ENCODE data around the gene MCM10. TPM values are rescaled to one million over a fixed set of nuclear protein-coding genes. Genes with fewer than 3 reads are reported as not detected.

MCM10 gene
- total and polyA plus RNA-seq, 2 donors (not counting 3 experiments of a cell fraction or from before 2014, with no cell fraction given), result 3.3 to 31.6 TPM

GRCh38 chr10:13184730-13185514 is 23.6 kb downstream of the MCM10 start:
- no peak overlapping the region for H2AFZ ChIP-seq (ENCODE audit: low read depth, low read length)
- CTCF ChIA-PET, result no interaction called here
- no peaks in the 10 kb centered on the region for H3K9me3 ChIP-seq (replicated peaks; ENCODE audit: control insufficient read depth, insufficient read depth, low read length)
- no peaks in the 10 kb centered on the region for H3K27me3 ChIP-seq (ENCODE audit: control insufficient read depth in 2 of 2, insufficient read depth in 2 of 2, low read length in 2 of 2)
- no peak overlapping the region for H3K27ac ChIP-seq (ENCODE audit: insufficient read depth, low read depth, low read length)
- intact Hi-C loops (cut with micrococcal nuclease) (no loop called here), dilution Hi-C loops (cut with MboI; ENCODE audit: extremely low pct_ligation_motif_present, low sequenced_read_pairs) (no loop called here)
- DNase-seq (ENCODE audit: low read depth, low spot score), result no peak
- FAIRE-seq, result no peak
- BruUV-seq (replicated peaks), result no TSS peak
- no peaks in the 10 kb centered on the region for H3K79me2 ChIP-seq (ENCODE audit: control insufficient read depth, insufficient read depth, low read length)
- H3K36me3 ChIP-seq (ENCODE audit: control insufficient read depth in 2 of 2, extremely low read depth in 1 of 2, insufficient read depth in 2 of 2, low read length in 2 of 2), result peaks cover 0 to 9% of the 10 kb centered on the region in 2 experiments
- no peaks in the 10 kb centered on the region for H4K20me1 ChIP-seq (replicated peaks; ENCODE audit: control insufficient read depth, extremely low read depth, insufficient read depth, low read length)
- no peaks in the 10 kb centered on the region for H3K4me1 ChIP-seq (ENCODE audit: control insufficient read depth, extremely low read depth, insufficient read depth, low read length)
- no peaks in the 10 kb centered on the region for H3K9me1 ChIP-seq (replicated peaks; ENCODE audit: control insufficient read depth, extremely low read depth, insufficient read depth, low read length)
- H3K9ac ChIP-seq (replicated peaks; ENCODE audit: extremely low read depth, insufficient read depth, low read length), result no peak overlapping the region
- H3K4me3 ChIP-seq (replicated peaks in 1 of 3; ENCODE audit: insufficient read depth in 1 of 3, low read depth in 1 of 3, low read length in 3 of 3), result no peak overlapping the region
- TF ChIP-seq POLR2AphosphoS5 (IDR thresholded peaks at IDR 0.05; ENCODE audit: insufficient read depth, low read depth, low read length), result no peak
- TF ChIP-seq MYC (IDR thresholded peaks at IDR 0.05; ENCODE audit: low read depth, low read length), result no peak
- TF ChIP-seq FOS (IDR thresholded peaks at IDR 0.05; ENCODE audit: borderline replicate concordance, insufficient read depth, low read length), result no peak
- no peak for TF ChIP-seq EZH2 (IDR thresholded peaks at IDR 0.05; ENCODE audit: borderline replicate concordance, low read depth, low read length, severe bottlenecking)
- TF ChIP-seq JUN (IDR thresholded peaks at IDR 0.05; ENCODE audit: borderline replicate concordance, insufficient read depth, insufficient read length, low read depth), result no peak
- no peak for TF ChIP-seq GATA2 (IDR thresholded peaks at IDR 0.05; ENCODE audit: insufficient read depth, insufficient read length, low read depth, low read length)
- POLR2A ChIA-PET, result no interaction called here
- no peak overlapping the region for H3K4me2 ChIP-seq (ENCODE audit: insufficient read depth, low read length)

- intact Hi-C loops (cut with micrococcal nuclease), result no loop called here
- H3K79me2 ChIP-seq (ENCODE audit: control insufficient read depth, insufficient read depth, low read length), result no peaks in the 10 kb centered on the region
- H3K27ac ChIP-seq (ENCODE audit: insufficient read depth, low read depth, low read length), result no peak overlapping the region
- POLR2A ChIA-PET, result no interaction called here
- DNase-seq (ENCODE audit: low read depth, low spot score), result no peak
- dilution Hi-C loops (cut with MboI; ENCODE audit: extremely low pct_ligation_motif_present, low sequenced_read_pairs), result no loop called here
- H4K20me1 ChIP-seq (replicated peaks; ENCODE audit: control insufficient read depth, extremely low read depth, insufficient read depth, low read length), result no peaks in the 10 kb centered on the region
- no peak overlapping the region for H3K4me3 ChIP-seq (replicated peaks in 1 of 3; ENCODE audit: insufficient read depth in 1 of 3, low read depth in 1 of 3, low read length in 3 of 3)
- TF ChIP-seq POLR2A (IDR thresholded peaks at IDR 0.05; ENCODE audit: low read depth, low read length) (no peak), EZH2 (IDR thresholded peaks at IDR 0.05; ENCODE audit: borderline replicate concordance, low read depth, low read length, severe bottlenecking) (no peak), FOS (IDR thresholded peaks at IDR 0.05; ENCODE audit: borderline replicate concordance, insufficient read depth, low read length) (no peak), MYC (IDR thresholded peaks at IDR 0.05; ENCODE audit: low read depth, low read length) (no peak), POLR2AphosphoS5 (IDR thresholded peaks at IDR 0.05; ENCODE audit: insufficient read depth, low read depth, low read length) (no peak), JUN (IDR thresholded peaks at IDR 0.05; ENCODE audit: borderline replicate concordance, insufficient read depth, insufficient read length, low read depth) (no peak)
- TF ChIP-seq, protein P1, sequence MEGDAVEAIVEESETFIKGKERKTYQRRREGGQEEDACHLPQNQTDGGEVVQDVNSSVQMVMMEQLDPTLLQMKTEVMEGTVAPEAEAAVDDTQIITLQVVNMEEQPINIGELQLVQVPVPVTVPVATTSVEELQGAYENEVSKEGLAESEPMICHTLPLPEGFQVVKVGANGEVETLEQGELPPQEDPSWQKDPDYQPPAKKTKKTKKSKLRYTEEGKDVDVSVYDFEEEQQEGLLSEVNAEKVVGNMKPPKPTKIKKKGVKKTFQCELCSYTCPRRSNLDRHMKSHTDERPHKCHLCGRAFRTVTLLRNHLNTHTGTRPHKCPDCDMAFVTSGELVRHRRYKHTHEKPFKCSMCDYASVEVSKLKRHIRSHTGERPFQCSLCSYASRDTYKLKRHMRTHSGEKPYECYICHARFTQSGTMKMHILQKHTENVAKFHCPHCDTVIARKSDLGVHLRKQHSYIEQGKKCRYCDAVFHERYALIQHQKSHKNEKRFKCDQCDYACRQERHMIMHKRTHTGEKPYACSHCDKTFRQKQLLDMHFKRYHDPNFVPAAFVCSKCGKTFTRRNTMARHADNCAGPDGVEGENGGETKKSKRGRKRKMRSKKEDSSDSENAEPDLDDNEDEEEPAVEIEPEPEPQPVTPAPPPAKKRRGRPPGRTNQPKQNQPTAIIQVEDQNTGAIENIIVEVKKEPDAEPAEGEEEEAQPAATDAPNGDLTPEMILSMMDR (IDR thresholded peaks at IDR 0.05; ENCODE audit: extremely low read depth in 1 of 2, insufficient read depth in 1 of 2, low read depth in 1 of 2, low read length in 2 of 2), result no peak
- TF ChIP-seq, protein P2, sequence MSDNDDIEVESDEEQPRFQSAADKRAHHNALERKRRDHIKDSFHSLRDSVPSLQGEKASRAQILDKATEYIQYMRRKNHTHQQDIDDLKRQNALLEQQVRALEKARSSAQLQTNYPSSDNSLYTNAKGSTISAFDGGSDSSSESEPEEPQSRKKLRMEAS (IDR thresholded peaks at IDR 0.05; ENCODE audit: insufficient read depth, insufficient read length), result no peak
- BruUV-seq (replicated peaks), result no TSS peak
- H3K4me2 ChIP-seq (ENCODE audit: insufficient read depth, low read length), result no peak overlapping the region
- H3K36me3 ChIP-seq (ENCODE audit: control insufficient read depth in 2 of 2, extremely low read depth in 1 of 2, insufficient read depth in 2 of 2, low read length in 2 of 2), result peaks cover 0 to 5% of the 10 kb centered on the region in 2 experiments
- CTCF ChIA-PET, result no interaction called here
- H2AFZ ChIP-seq (ENCODE audit: low read depth, low read length), result no peak overlapping the region
- no peak for FAIRE-seq
- no peaks in the 10 kb centered on the region for H3K4me1 ChIP-seq (ENCODE audit: control insufficient read depth, extremely low read depth, insufficient read depth, low read length)
- no peaks in the 10 kb centered on the region for H3K9me3 ChIP-seq (replicated peaks; ENCODE audit: control insufficient read depth, insufficient read depth, low read length)
- no peaks in the 10 kb centered on the region for H3K27me3 ChIP-seq (ENCODE audit: control insufficient read depth in 2 of 2, insufficient read depth in 2 of 2, low read length in 2 of 2)
- no peaks in the 10 kb centered on the region for H3K9me1 ChIP-seq (replicated peaks; ENCODE audit: control insufficient read depth, extremely low read depth, insufficient read depth, low read length)
- H3K9ac ChIP-seq (replicated peaks; ENCODE audit: extremely low read depth, insufficient read depth, low read length), result no peak overlapping the region
Observed at GRCh38 chr10:13187135-13187534, 25.8 kb downstream of the MCM10 start.

Data from endothelial cell of umbilical vein (primary cell).